KMS-11 (cell line): Measurements from ENCODE around the gene VSIR.

Experiments
- H2AFZ ChIP-seq: fragments of 200-600 bp; sonication (generic); 2 replicates; pipeline ENCODE4 v1.6.1; 2016; ENCODE audit warnings: antibody characterized with exemption, mixed run types, low read depth
- H3K27ac ChIP-seq: fragments of 200-600 bp; sonication (generic); 2 replicates; pipeline ENCODE4 v1.6.1; 2016; ENCODE audit warnings: mild to moderate bottlenecking, mixed run types
- H3K27me3 ChIP-seq: fragments of 200-600 bp; sonication (generic); 2 replicates; pipeline ENCODE4 v1.6.1; 2017; ENCODE audit warnings: mild to moderate bottlenecking, low read depth, mixed run types, moderate library complexity; ENCODE audit not compliant: insufficient read depth
- H3K36me3 ChIP-seq: fragments of 200-600 bp; sonication (generic); 2 replicates; pipeline ENCODE4 v1.6.1; 2017; ENCODE audit warnings: mild to moderate bottlenecking, mixed run types; ENCODE audit not compliant: insufficient read depth
- H3K4me1 ChIP-seq: fragments of 200-600 bp; sonication (generic); 2 replicates; pipeline ENCODE4 v1.6.1; 2016; ENCODE audit warnings: mild to moderate bottlenecking, low read depth, mixed run types; ENCODE audit not compliant: poor library complexity, severe bottlenecking
- H3K4me2 ChIP-seq: fragments of 200-600 bp; sonication (generic); 2 replicates; pipeline ENCODE4 v1.7.0; 2016; ENCODE audit warnings: mild to moderate bottlenecking, mixed run types
- H3K4me3 ChIP-seq: fragments of 200-600 bp; sonication (generic); IDR thresholded peaks from 2 replicates; pipeline ENCODE4 v1.6.1; 2017; ENCODE audit warnings: low read depth, low read length, mixed read lengths; ENCODE audit not compliant: insufficient read depth
- H3K79me2 ChIP-seq: fragments of 200-600 bp; sonication (generic); 2 replicates; pipeline ENCODE4 v1.6.1; 2016; ENCODE audit warnings: low read depth, mixed run types; ENCODE audit not compliant: insufficient read depth
- H3K9ac ChIP-seq: fragments of 200-600 bp; sonication (generic); 2 replicates; pipeline ENCODE4 v1.6.1; 2016; ENCODE audit warnings: mild to moderate bottlenecking, mixed run types
- H4K20me1 ChIP-seq: fragments of 200-600 bp; sonication (generic); 2 replicates; pipeline ENCODE4 v1.6.1; 2016; ENCODE audit warnings: mild to moderate bottlenecking, mixed run types; ENCODE audit not compliant: insufficient read depth
- CTCF ChIP-seq: fragments of 200-600 bp; sonication (generic); conservative IDR thresholded peaks from 2 replicates; pipeline ENCODE4 v1.6.1; 2017; ENCODE audit warnings: low read depth, mild to moderate bottlenecking, antibody characterized with exemption, low read length, moderate library complexity, mixed read lengths

Gene VSIR

GRCh38 chr10:71765176-71765904 is 8.0 kb downstream of the VSIR start:
- H3K27me3 ChIP-seq, result peaks cover 20% of the 10 kb centered on the region; the same call in 1 of the 2 replicates
- H3K4me3 ChIP-seq, result no peak overlapping the region
- H3K9ac ChIP-seq, result no peak overlapping the region
- peaks cover 6% of the 10 kb centered on the region for H3K4me1 ChIP-seq
- H3K79me2 ChIP-seq, result no peaks in the 10 kb centered on the region
- H4K20me1 ChIP-seq, result no peaks in the 10 kb centered on the region
- H3K4me2 ChIP-seq, result no peak overlapping the region
- no peaks in the 10 kb centered on the region for H3K36me3 ChIP-seq
- H2AFZ ChIP-seq, result no peak overlapping the region
- no peak overlapping the region for H3K27ac ChIP-seq
- TF ChIP-seq CTCF, result no peak

- H3K27me3 ChIP-seq, result peaks cover 24% of the 10 kb centered on the region; the same call in 1 of the 2 replicates
- H3K4me2 ChIP-seq, result no peak overlapping the region
- H4K20me1 ChIP-seq, result no peaks in the 10 kb centered on the region
- no peak overlapping the region for H3K9ac ChIP-seq
- no peak overlapping the region for H3K4me3 ChIP-seq
- H3K79me2 ChIP-seq, result no peaks in the 10 kb centered on the region
- H3K4me1 ChIP-seq, result no peaks in the 10 kb centered on the region
- no peaks in the 10 kb centered on the region for H3K36me3 ChIP-seq
- no peak overlapping the region for H2AFZ ChIP-seq
- H3K27ac ChIP-seq, result no peak overlapping the region
- TF ChIP-seq CTCF, result no peak
Observed at GRCh38 chr10:71763352-71764127, 9.8 kb downstream of the VSIR start.

- Histone ChIP-seq H3K36me3 (no peaks in the 10 kb centered on the region), H3K27me3 (peaks cover 24% of the 10 kb centered on the region; the same call in 1 of the 2 replicates), H3K4me3 (no peak overlapping the region), H3K9ac (no peak overlapping the region), H3K4me2 (no peak overlapping the region), H3K4me1 (no peaks in the 10 kb centered on the region), H3K27ac (no peak overlapping the region), H3K79me2 (no peaks in the 10 kb centered on the region), H2AFZ (no peak overlapping the region), H4K20me1 (no peaks in the 10 kb centered on the region)
- no peak for TF ChIP-seq CTCF
Observed at GRCh38 chr10:71762324-71762723, 11.0 kb downstream of the VSIR start.

- H3K27ac ChIP-seq, result no peak overlapping the region
- no peak for TF ChIP-seq CTCF
- no peak overlapping the region for H3K4me2 ChIP-seq
- H4K20me1 ChIP-seq, result no peaks in the 10 kb centered on the region
- no peaks in the 10 kb centered on the region for H3K4me1 ChIP-seq
- H2AFZ ChIP-seq, result no peak overlapping the region
- peaks cover 29% of the 10 kb centered on the region; the same call in 1 of the 2 replicates for H3K27me3 ChIP-seq
- no peaks in the 10 kb centered on the region for H3K79me2 ChIP-seq
- no peak overlapping the region for H3K9ac ChIP-seq
- H3K36me3 ChIP-seq, result no peaks in the 10 kb centered on the region
- no peak overlapping the region for H3K4me3 ChIP-seq
Observed at GRCh38 chr10:71761541-71762113, 11.7 kb downstream of the VSIR start.
